Neural cell (in vitro differentiated cells): ENCODE data around the gene SMC3. TPM values are rescaled to one million over a fixed set of nuclear protein-coding genes. Genes with fewer than 3 reads are reported as not detected.

Source experiments
- H2AFZ ChIP-seq: fragments of 200-600, 300-800 bp; sonication (generic), shearing (Covaris generic); 2 replicates; pipeline ENCODE4 v1.6.0; 2014; ENCODE audit warnings: low read depth, mild to moderate bottlenecking, antibody characterized with exemption, low read length, moderate library complexity
- H3F3A ChIP-seq: fragments of 200-600 bp; shearing (Covaris generic); 2 replicates; pipeline ENCODE4 v1.6.1; 2016; ENCODE audit warnings: mild to moderate bottlenecking, moderate library complexity, mixed read lengths, antibody characterized with exemption, low read length; ENCODE audit not compliant: insufficient read depth, poor library complexity, severe bottlenecking
- H3K27ac ChIP-seq: fragments of 200-600, 300-800 bp; sonication (generic), shearing (Covaris generic); 2 replicates; pipeline ENCODE4 v1.5.1; 2014; ENCODE audit warnings: mild to moderate bottlenecking, low read length, moderate library complexity
- H3K27me3 ChIP-seq: fragments of 300-800, 200-600 bp; sonication (generic), shearing (Covaris generic); 2 replicates; pipeline ENCODE4 v1.6.0; 2014; ENCODE audit warnings: mild to moderate bottlenecking, low read depth, low read length, moderate library complexity; ENCODE audit not compliant: insufficient read depth
- H3K36me3 ChIP-seq: fragments of 300-800, 200-600 bp; sonication (generic), shearing (Covaris generic); 2 replicates; pipeline ENCODE4 v1.5.1; 2014; ENCODE audit warnings: mild to moderate bottlenecking, antibody characterized with exemption, low read length, moderate library complexity; ENCODE audit not compliant: insufficient read depth
- H3K4me2 ChIP-seq: fragments of 300-800, 200-600 bp; sonication (generic), shearing (Covaris generic); 2 replicates; pipeline ENCODE4 v1.6.0; 2014; ENCODE audit warnings: mild to moderate bottlenecking, low read length
- H3K4me3 ChIP-seq: fragments of 300-800, 200-600 bp; sonication (generic), shearing (Covaris generic); 2 replicates; pipeline ENCODE4 v1.5.1; 2014; ENCODE audit warnings: mild to moderate bottlenecking, low read length, moderate library complexity
- H3K79me2 ChIP-seq: fragments of 200-600 bp; shearing (Covaris generic); replicated peaks from 2 replicates; pipeline ENCODE4 v1.6.0; 2014; ENCODE audit warnings: mild to moderate bottlenecking, low read length, moderate library complexity; ENCODE audit not compliant: insufficient read depth
- H3K9ac ChIP-seq: fragments of 300-800, 200-600 bp; sonication (generic), shearing (Covaris generic); 2 replicates; pipeline ENCODE4 v1.6.1; 2016; ENCODE audit warnings: mild to moderate bottlenecking, low read length, mixed read lengths
- H3K9me2 ChIP-seq: fragments of 200-600 bp; shearing (Covaris generic); 2 replicates; pipeline ENCODE4 v1.6.1; 2016; ENCODE audit warnings: mild to moderate bottlenecking, low read length, mixed read lengths; ENCODE audit not compliant: insufficient read depth
- H3K9me3 ChIP-seq: fragments of 200-600, 300-800 bp; sonication (generic), shearing (Covaris generic); 2 replicates; pipeline ENCODE4 v1.6.1; 2016; ENCODE audit warnings: mild to moderate bottlenecking, mixed run types, low read length, moderate library complexity, mixed read lengths
- H4K20me1 ChIP-seq: fragments of 200-600 bp; shearing (Covaris generic); 2 replicates; pipeline ENCODE4 v1.6.1; 2016; ENCODE audit warnings: mild to moderate bottlenecking, mixed run types; ENCODE audit not compliant: insufficient read depth
- EP300 ChIP-seq: fragments of 450-650 bp; conservative IDR thresholded peaks from 2 replicates; pipeline ENCODE4 v1.6.1; 2014; ENCODE audit warnings: antibody characterized with exemption, mild to moderate bottlenecking, moderate library complexity; ENCODE audit not compliant: poor library complexity, severe bottlenecking
- EZH2 ChIP-seq: fragments of 200-600, 300-800 bp; shearing (Covaris generic), sonication (generic); IDR thresholded peaks from 2 replicates; pipeline ENCODE4 v1.6.1; 2014; ENCODE audit warnings: antibody characterized with exemption, low read length, borderline replicate concordance, mild to moderate bottlenecking; ENCODE audit not compliant: insufficient read depth, poor library complexity, severe bottlenecking
- MXI1 ChIP-seq: fragments of 450-650 bp; conservative IDR thresholded peaks from 2 replicates; pipeline ENCODE4 v1.6.1; 2014; ENCODE audit warnings: antibody characterized with exemption, mild to moderate bottlenecking; ENCODE audit not compliant: poor library complexity, severe bottlenecking
- POLR2AphosphoS5 ChIP-seq: IDR thresholded peaks from 2 replicates; pipeline ENCODE4 v1.6.1; 2012
- RAD21 ChIP-seq: fragments of 450-650 bp; conservative IDR thresholded peaks from 2 replicates; pipeline ENCODE4 v1.6.1; 2014; ENCODE audit warnings: antibody characterized with exemption, mild to moderate bottlenecking, moderate library complexity
- SMC3 ChIP-seq: fragments of 450-650 bp; conservative IDR thresholded peaks from 2 replicates; pipeline ENCODE4 v1.6.1; 2014; ENCODE audit warnings: antibody characterized with exemption, mild to moderate bottlenecking, moderate library complexity; ENCODE audit not compliant: poor library complexity
- TAF1 ChIP-seq: IDR thresholded peaks from 2 replicates; pipeline ENCODE4 v1.6.1; 2012; ENCODE audit warnings: low read depth
- polyA plus RNA-seq: library from polyadenylated mRNA; depleted of rRNA; stranded (reverse); fragments of >200 nt; gene quantifications from 2 replicates; pipeline ENCODE4 v1.2.3, GENCODE V29; 2014
- TF ChIP-seq, protein P1 (sequence below): fragments of 450-650 bp; IDR thresholded peaks from 2 replicates; pipeline ENCODE4 v1.5.1; 2014; ENCODE audit warnings: antibody characterized with exemption, mild to moderate bottlenecking, moderate library complexity; ENCODE audit not compliant: poor library complexity, severe bottlenecking
- TF ChIP-seq, protein P2 (sequence below): IDR thresholded peaks from 2 replicates; pipeline ENCODE4 v1.6.1; 2012; ENCODE audit warnings: borderline replicate concordance

SMC3 gene
- polyA plus RNA-seq, 1 donor from 2014 or later, result 67.7 TPM

- H3K4me2 ChIP-seq, result no peak overlapping the region
- no peaks in the 10 kb centered on the region for H3K27me3 ChIP-seq
- H3F3A ChIP-seq, result no peaks in the 10 kb centered on the region
- TF ChIP-seq EP300 (no peak), SMC3 (no peak), EZH2 (no peak), MXI1 (no peak), RAD21 (no peak), TAF1 (no peak), POLR2AphosphoS5 (no peak)
- TF ChIP-seq, protein P1, sequence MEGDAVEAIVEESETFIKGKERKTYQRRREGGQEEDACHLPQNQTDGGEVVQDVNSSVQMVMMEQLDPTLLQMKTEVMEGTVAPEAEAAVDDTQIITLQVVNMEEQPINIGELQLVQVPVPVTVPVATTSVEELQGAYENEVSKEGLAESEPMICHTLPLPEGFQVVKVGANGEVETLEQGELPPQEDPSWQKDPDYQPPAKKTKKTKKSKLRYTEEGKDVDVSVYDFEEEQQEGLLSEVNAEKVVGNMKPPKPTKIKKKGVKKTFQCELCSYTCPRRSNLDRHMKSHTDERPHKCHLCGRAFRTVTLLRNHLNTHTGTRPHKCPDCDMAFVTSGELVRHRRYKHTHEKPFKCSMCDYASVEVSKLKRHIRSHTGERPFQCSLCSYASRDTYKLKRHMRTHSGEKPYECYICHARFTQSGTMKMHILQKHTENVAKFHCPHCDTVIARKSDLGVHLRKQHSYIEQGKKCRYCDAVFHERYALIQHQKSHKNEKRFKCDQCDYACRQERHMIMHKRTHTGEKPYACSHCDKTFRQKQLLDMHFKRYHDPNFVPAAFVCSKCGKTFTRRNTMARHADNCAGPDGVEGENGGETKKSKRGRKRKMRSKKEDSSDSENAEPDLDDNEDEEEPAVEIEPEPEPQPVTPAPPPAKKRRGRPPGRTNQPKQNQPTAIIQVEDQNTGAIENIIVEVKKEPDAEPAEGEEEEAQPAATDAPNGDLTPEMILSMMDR, result no peak
- TF ChIP-seq, protein P2, sequence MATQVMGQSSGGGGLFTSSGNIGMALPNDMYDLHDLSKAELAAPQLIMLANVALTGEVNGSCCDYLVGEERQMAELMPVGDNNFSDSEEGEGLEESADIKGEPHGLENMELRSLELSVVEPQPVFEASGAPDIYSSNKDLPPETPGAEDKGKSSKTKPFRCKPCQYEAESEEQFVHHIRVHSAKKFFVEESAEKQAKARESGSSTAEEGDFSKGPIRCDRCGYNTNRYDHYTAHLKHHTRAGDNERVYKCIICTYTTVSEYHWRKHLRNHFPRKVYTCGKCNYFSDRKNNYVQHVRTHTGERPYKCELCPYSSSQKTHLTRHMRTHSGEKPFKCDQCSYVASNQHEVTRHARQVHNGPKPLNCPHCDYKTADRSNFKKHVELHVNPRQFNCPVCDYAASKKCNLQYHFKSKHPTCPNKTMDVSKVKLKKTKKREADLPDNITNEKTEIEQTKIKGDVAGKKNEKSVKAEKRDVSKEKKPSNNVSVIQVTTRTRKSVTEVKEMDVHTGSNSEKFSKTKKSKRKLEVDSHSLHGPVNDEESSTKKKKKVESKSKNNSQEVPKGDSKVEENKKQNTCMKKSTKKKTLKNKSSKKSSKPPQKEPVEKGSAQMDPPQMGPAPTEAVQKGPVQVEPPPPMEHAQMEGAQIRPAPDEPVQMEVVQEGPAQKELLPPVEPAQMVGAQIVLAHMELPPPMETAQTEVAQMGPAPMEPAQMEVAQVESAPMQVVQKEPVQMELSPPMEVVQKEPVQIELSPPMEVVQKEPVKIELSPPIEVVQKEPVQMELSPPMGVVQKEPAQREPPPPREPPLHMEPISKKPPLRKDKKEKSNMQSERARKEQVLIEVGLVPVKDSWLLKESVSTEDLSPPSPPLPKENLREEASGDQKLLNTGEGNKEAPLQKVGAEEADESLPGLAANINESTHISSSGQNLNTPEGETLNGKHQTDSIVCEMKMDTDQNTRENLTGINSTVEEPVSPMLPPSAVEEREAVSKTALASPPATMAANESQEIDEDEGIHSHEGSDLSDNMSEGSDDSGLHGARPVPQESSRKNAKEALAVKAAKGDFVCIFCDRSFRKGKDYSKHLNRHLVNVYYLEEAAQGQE, result no peak
- H3K9me2 ChIP-seq, result no peaks in the 10 kb centered on the region
- no peak overlapping the region for H2AFZ ChIP-seq
- H3K79me2 ChIP-seq, result no peaks in the 10 kb centered on the region
- no peaks in the 10 kb centered on the region for H3K9me3 ChIP-seq
- no peak overlapping the region for H3K9ac ChIP-seq
- no peak overlapping the region for H3K27ac ChIP-seq
- H3K4me3 ChIP-seq, result no peak overlapping the region
- H3K36me3 ChIP-seq, result no peaks in the 10 kb centered on the region
- H4K20me1 ChIP-seq, result no peaks in the 10 kb centered on the region
Measured at GRCh38 chr10:110615057-110615747, 47.7 kb downstream of the SMC3 start.

GRCh38 chr10:110616493-110617033 is 49.1 kb downstream of the SMC3 start:
- Histone ChIP-seq H4K20me1 (no peaks in the 10 kb centered on the region), H3K9ac (no peak overlapping the region), H3K27me3 (no peaks in the 10 kb centered on the region), H3K36me3 (no peaks in the 10 kb centered on the region), H3K79me2 (no peaks in the 10 kb centered on the region), H3F3A (no peaks in the 10 kb centered on the region), H3K4me3 (no peak overlapping the region), H3K9me2 (no peaks in the 10 kb centered on the region), H3K27ac (no peak overlapping the region), H3K9me3 (no peaks in the 10 kb centered on the region), H3K4me2 (no peak overlapping the region), H2AFZ (no peak overlapping the region)
- TF ChIP-seq, protein P2, result no peak
- TF ChIP-seq EZH2, result no peak
- no peak for TF ChIP-seq POLR2AphosphoS5
- no peak for TF ChIP-seq EP300
- TF ChIP-seq, protein P1, result no peak
- TF ChIP-seq SMC3, result no peak
- TF ChIP-seq MXI1, result no peak
- TF ChIP-seq TAF1, result no peak
- TF ChIP-seq RAD21, result no peak
